GM18951 (cell line): ENCODE data around the gene ERG.

Experiments
- POLR2A ChIP-seq: IDR thresholded peaks from 4 replicates; pipeline ENCODE4 v1.6.1; 2011; ENCODE audit warnings: mild to moderate bottlenecking; ENCODE audit not compliant: insufficient read length, insufficient read depth; ENCODE audit errors: extremely low read depth
- in situ Hi-C: fragments of 300-500 bp; cut with MboI; formaldehyde crosslinking; loops from one replicate; pipeline ENCODE4 v1.12.0; 2022; ENCODE audit warnings: low sequenced_read_pairs, mixed read lengths, inconsistent platforms; ENCODE audit not compliant: unreplicated experiment

Gene ERG

DNA sequence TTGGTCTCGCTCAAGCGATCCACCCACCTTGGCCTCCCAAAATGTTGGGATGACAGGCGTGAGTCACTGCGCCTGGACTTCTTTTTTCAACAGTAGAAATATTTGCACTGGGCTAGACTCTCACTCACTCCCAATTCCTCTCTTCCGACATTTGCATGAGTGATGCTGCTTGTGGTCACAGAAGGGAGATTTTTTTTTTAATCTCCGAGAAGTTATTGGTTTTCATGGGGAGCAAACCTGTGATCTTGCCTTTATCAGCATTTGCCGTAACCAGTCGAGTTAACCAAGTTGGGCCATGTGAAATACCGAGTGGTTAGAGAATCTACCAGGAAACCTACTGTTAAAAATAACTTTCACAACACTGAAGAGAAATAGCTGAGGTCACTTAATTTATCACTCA lies 21.1 kb downstream of the ERG start:
- no peak for TF ChIP-seq POLR2A
- in situ Hi-C loops, result no loop called here

DNA sequence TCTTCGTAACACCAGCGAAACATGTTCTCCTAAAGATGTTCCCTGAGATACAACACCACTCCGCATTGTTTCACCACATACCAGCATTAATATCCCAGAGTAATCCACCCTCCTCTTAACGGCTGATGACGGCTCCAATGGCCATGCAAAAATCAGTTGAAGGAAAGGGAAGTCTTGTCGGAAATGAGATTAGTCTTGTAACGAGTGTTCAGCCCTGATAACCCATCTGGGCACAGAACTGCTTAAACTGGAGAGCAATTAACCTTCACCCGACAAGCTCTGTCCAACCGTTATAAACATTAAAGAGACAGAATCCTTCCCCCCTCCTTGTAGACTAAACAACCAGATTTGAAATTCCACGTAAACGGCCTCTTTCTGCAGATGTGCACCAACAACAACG lies 21.9 kb downstream of the ERG start:
- in situ Hi-C loops, result no loop called here
- no peak for TF ChIP-seq POLR2A

DNA sequence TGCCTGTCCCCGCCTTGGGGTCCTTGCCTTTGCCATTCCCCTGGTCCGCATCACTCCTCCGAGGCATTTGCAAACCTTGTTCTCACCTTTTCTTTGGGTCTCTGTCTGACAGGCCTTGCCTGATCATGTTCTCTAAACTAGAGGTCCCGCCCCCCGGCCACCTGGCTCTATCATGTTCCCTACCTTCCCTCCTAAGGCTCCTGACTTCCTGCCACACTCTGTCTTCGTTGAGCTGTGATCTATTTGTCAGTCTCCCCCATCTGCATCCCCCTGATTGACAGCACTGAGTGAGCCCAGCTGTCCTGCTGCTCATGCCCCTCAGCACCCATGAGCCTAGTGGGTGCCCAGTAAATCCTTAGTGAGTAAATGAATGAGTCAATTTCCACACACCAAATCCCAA lies 22.8 kb downstream of the ERG start:
- in situ Hi-C loops, result no loop called here
- no peak for TF ChIP-seq POLR2A

DNA sequence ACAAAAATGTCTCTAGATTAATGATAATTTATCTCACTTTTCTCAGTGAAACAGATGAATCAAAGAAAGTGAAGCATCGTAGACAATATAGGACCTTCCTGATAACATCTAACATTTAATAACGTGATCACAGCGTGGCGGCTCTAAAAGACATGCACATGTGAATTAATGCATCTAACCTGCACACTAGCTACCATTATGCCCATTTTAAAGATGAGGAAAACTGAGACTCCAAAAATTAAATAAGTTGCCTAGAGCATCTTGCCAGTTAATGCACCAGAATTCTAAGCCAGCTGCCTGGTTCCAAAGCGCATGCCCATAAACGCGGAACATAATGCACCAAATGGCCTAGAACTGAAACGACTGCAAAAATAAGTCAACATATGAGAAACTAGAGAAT lies 23.5 kb downstream of the ERG start:
- no peak for TF ChIP-seq POLR2A
- in situ Hi-C loops, result no loop called here

DNA sequence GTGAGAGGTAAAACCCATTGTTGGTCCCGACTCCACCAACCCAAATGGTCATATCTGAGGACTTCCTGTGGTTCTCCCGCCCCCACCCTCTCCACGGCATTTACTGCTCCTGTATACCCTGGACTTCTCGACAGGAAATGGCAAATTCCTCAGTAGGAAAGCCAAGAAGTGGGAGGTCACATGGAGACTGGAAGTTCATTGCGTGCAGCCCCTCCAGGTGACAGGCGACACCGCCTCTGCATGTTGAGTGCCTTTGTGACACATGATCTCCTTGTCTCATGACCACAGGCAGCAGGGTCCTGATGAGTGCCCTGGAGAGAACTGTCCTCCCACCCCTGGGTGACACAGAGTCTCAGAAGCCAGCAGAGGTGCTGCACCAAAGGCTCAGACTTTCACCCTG lies 24.2 kb downstream of the ERG start:
- in situ Hi-C loops, result no loop called here
- TF ChIP-seq POLR2A, result no peak

DNA sequence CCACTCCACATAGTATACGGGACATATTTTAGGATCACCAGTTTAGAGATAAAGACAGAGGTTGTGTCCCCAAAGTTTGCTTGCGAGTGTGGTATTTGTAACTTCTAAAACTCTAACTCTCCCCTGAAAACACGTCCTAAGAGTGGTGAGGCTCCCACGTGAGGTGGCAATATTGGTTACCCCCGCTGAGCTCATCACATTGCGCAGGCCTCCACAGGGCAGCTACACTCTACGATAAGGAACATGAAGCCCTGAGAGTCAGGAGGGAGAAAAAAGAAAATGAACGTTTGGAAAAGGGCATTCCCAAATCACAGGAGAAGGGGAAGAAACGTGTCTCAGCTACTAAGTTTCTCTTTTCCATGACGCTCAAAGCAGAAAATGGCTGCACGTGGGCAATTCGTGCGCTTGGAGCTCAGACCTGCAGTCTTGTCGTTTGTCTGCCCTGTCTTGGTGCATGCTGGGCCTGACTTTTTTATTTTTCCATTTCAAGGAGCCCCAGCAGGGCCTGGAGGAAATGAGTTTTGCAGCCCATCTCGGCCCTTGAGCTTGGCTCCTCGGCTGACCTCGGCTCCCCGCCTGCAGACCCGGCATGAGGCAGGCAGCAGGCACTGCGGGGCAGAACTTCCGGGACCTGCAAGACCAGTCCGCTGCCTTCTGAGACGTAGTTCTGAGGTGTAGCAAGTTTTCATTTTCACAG lies 25.7 kb downstream of the ERG start:
- no peak for TF ChIP-seq POLR2A
- in situ Hi-C loops, result no loop called here

DNA sequence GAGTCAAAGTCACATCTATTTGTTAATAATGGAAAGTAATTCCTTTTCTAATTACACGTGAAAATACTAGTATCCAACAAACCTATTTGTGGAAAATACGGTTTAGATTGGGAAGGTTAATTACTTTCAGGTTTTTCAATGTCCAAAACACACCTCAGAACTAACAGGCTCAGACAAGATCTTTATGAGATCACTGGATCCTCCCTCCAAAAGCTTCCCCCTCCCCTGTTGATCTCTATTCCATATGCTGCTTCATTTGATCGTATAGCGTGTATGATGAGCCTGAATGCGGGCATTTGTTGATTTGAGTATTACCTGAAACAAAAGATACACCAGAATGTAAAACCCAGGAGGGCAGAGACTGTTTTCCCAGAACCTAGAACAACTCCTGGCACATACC lies 26.5 kb downstream of the ERG start:
- no peak for TF ChIP-seq POLR2A
- in situ Hi-C loops, result no loop called here

DNA sequence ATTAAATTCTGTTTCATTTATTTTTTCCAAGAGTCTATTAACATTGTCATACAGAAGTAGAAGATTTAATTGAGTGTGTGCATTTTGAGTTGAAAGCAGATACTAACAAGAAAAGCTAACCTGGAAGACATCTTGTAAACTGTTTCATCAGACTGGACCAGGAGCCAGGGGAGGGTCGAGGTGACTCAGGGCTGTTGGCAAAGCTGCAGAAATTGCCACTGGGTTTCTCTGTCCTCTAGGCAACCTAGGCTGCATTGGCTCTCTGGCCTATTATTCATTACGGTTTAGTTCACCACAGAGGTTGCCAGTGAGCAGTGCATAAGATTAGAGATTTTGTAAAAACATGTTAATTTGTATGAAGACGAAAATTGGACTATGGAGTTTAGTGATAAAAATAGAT lies 27.5 kb downstream of the ERG start:
- in situ Hi-C loops, result no loop called here
- no peak for TF ChIP-seq POLR2A

DNA sequence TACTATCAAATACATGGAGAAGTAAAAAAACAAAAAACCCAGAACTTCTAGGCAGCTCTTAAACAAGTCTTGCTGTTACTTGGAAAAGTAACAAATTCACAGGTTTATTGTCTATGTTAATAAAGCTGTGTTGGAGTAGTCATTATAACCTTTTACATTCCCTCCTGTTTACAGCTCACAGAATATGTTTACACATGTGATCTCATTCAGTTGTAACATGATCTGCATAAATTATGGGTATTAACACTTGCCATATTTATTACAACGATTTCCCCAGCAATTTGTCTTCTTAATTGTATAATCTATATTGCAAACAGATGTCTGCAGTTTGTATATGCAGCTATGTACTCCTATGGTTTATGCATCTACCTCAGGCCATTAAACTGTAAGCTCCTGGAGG lies 28.6 kb downstream of the ERG start:
- no peak for TF ChIP-seq POLR2A
- in situ Hi-C loops, result no loop called here

DNA sequence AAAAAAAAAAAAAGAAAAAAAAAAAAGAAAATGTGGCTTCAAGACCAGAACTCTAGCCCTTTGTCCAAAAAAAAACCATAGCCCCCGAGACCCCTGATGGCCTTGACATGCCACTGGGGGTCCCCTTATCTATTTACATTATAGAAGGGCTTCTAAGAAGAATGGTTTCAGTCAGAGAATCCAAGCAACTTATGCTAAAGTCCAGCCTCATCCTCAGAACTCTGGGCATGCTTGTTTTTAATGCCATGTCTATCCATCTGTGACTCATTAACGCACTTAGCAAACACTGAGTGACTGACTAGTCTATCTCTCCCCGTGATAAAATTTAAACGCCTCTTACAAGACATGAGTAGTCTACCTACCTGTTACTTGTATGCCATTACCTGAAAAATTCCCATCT lies 29.3 kb downstream of the ERG start:
- in situ Hi-C loops, result no loop called here

DNA sequence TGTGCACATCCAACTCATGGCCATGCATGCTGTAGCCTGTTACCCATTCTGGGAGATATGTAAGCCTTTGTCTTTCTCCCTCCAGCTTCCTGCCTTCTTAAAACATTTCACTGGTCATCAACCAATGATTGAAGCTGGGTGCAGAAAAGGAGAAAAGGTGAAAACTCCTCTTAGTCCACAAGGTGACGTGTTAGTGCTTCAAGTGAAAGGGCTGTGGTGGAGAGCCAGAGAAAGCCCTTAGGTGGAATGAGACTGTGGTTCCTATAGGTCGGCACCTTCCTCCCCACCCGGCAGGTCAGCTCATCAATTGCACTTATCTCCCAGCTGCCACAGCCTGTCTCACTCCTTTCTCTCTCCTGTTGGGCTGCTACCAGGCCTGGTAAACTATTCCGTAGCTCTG lies 30.4 kb downstream of the ERG start:
- in situ Hi-C loops, result no loop called here
- no peak for TF ChIP-seq POLR2A

More for the DNA sequence above, 29.3 kb downstream of the ERG start:
- TF ChIP-seq POLR2A, result no peak

DNA sequence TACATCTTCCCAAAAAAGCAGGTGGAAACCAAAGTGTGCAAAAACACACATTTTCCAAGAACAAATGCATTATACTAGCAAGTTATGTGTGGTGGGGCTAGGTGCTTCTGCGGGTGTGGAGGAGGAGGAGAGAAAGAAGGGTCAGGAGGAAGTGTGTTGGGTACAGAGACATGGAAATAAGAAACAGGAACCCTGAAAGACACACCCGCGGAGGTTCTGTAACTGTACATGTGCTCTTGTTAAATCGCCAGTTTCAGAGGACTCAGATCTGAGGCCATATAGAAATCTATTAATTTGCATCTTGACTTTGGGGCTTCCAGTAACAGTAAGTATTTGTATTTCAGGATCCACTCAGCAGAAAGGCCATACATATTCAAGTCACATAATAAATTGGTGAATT lies 30.9 kb downstream of the ERG start:
- TF ChIP-seq POLR2A, result no peak
- in situ Hi-C loops, result no loop called here

DNA sequence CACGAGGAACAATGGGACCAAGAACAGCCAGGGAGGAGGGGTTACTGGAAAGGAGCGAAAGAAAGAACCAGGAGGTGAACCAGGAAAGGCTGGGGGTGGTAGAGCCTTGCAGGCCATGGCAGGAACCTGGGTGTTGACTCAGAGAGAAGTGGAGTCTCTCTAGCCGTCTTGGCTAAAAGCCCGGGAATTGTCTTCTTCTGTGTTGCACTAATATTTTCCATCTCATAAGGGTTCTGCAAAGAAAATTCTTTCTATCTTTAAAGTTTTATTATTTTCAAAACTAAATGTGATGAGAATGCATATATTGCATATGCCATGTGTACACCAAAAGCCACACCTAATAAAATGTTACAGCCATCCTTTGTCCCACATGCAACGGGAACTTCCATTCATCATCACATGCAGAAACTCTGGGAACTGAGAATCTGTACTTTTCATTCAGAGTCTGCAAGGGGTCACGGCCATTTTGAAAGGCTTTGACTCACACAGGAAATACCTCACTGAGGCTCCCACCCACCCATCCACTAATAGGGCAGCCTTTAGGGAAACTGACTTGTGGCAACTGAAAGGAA lies 38.0 kb downstream of the ERG start:
- in situ Hi-C loops, result no loop called here
- no peak for TF ChIP-seq POLR2A

DNA sequence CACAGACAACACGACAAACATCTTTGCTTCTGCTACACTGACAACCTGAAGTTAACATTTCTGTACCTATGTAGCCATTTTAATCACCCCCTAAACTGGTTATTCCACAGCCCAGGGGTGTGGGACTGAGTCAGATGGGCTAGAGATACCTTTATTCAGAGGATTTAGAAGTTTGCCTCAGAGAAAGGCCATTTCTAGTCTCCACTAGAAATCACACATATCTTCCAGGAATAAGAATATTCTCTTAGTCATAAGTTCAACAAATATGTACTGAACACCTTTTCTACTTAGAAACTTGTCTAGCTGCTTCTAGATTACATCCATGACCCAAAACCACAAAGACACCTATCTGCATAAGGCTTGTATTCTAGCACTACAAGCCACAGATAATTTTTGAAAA lies 38.8 kb downstream of the ERG start:
- in situ Hi-C loops, result no loop called here
- TF ChIP-seq POLR2A, result no peak
